C1 segment of cervical spinal cord (tissue), 14 donors: ENCODE measurements around the gene RALB.
A peak's percentile ranks its signal among the peaks of the same experiment; 100 is the strongest.
"Not testable (repeated sequence)": the region's sequence is repeated elsewhere in the genome, so short reads cannot be mapped to it uniquely, and the experiment has no call there.

Source experiments
- DNase-seq, 14 donors: peaks; one replicate each; lab custom pipeline; 2025; lab: John Stamatoyannopoulos, UW

RALB gene

DNA sequence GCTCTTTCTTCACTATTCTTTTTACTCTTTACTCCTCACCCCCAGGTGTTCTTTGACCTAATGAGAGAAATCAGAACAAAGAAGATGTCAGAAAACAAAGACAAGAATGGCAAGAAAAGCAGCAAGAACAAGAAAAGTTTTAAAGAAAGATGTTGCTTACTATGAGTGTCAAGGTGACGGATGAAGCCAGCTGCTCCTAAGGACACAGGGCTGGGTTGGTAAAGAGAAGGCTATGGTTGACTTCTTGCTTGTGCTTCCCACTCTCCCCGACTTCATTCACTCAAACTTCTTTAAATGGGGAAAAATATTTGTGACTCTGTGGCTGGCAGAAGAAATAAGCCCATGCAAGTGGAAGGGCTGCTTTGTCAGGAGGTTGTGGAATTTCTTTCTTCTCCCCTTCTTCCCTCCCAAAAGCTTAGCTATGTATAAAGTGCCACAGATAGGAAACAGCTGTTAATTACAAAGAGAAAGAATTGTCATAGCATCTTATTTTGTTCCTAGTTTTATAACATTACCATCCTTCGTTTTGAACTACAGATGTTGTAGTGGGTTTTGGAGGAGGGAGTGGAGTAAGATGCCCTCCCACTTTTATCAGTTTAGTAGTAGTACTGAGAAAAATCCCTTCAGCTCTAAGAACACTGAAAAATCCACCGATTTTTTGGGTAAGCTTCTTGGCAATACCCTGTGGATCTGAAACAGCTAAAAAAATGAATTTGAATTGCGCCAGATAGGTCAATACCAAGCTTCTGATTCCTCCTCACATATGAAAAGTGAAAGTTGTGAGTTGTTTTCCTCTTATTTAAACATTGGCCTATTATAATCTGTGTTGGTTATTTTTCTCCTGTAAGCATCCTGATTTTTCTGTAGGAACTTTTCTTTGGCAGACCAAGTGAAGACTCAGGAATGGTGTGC, 40.7 kb downstream of the RALB start:
- DNase-seq: no peak

DNA sequence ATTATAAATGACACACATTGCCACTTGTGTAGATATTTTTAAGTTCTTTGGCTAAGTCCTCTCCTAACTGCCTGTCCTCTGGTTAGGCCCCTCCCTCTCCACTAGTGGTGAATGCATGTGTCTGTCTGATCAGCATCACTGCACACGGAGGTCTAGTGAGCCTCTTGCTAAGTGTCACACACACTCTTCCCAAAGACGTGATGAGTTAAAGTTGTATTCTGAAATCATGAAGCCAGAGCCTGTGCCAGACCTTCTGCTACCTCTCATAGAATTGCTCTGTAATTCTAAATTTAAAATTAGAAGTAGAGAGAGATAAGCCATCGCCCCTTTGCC, 41.3 kb downstream of the RALB start:
- no peak for DNase-seq

DNA sequence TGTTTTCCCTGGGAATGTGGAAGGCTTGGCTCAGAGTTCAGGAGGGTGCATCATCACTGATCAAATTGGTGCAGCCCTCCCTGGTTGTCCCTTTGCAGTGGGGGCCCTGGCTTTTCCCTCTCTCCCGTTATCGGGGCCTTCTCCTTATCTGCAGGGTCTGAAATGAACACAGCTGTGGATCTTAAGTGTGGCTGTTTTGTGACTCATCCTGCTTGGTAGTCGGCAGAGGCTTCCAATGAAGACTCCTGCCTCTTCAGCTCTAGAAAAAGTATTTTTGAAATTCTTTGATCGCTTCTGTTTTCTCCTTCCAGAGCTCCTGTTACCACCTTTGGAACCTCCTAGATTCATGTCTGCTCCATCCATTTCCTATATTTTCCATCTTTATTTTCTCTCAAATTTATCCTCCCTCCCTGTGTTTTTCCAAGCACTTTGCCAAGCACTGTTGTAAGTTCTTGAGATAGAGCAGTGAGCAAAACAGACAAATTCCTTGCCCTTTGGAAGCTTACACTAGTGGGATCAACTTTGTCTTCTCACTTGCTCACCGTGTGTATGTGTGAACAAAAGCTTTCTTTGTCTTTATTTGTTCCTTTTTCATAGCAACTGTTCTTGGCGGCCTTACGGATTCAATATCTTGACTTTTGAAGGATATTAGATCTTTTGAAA, 45.7 kb downstream of the RALB start:
- no peak for DNase-seq

DNA sequence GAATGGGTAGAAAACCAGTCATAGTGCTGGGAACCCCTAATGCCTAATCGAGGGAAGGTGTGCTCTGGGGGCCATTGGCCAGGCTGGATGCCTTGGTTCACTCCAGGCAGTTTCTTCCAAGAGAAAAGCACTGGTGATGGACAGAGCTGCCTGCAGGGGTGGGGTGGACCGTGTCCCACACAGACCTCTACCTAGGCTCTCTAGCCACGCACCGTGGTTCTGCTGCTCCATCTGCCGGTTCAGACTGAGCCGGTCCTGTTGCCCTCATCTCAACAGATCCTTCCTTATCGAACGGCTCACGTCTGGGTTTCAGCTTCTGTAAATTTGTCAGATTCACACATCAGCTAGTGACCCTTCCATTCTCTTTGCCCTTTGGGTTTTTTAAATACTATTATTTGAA, 46.4 kb downstream of the RALB start:
- no peak for DNase-seq

DNA sequence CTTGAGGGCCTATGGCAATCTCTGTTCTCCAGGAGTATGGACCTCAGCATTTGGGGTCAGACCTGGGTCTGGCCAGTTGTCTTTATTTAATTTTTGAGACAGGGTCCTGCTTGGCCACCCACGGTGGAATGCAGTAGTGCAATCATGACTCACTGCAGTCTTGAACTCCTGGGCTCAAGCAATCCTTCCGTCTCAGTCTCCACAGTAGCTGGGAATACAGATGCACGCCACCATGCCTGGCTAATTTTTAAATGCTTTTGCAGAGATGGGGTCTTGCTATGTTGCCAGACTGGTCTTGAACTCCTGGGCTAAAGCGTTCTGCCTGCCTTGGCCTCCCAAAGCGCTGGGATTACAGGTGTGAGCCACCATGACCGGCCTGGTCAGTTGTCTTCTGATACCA, 46.9 kb downstream of the RALB start:
- DNase-seq: no peak

DNA sequence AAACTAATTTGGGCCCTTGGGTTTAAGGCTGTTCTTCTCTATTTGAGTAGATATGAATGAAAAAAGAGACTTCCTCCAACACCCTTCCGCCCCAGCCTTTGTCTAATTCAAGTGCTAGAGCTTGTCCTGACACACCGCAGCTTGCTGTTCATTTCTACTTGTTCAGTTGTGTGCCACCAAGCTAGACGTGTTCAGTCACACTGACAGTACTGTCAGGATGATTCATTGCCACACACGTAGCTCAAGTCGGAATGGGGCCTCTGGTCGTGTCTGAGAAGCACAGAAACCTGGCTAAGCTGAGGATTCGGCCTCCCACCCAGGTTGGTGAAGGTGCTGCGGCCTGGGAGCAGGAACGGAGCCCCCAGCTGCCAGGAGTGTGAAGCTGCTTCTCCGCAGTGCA, 47.7 kb downstream of the RALB start:
- DNase-seq: no peak

DNA sequence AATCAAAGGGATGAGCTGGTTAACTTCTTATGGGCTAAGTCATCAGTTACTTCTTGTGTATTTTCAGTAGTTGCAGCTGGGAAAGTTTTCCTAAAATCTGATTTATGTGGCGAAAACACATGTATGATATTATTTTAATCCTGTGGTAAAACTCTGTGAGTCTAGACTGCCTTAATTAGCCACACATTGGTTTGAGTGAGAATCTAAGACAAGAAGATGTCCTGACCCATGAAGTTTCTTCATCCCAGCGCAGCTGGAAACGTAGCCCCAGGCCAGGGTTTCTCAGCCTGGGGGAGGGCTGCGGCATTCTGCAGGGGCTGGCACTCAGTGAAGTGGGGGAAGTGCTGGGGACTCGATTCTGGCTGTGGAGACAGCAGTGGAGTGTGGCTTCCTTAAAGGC, 48.6 kb downstream of the RALB start:
- DNase-seq: no peak

DNA sequence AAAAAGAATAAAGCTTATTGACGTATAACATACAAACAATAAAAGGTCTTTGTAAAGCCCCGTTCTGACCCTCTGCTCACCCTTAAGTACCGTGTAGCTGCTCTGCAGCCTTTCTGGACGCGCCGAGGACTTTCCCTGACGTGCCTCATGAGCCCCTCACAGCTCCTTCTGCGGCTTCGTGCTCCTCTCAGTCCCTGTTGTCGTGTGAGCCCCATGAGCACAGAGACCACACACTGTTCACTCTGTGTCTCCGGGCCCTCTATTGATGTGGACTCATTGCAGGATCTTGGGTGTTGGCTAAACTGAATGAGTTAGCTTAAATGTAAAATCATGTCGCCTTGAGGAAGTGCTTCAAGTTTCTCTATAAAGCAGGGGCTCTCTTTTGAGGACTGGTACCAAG, 49.6 kb downstream of the RALB start:
- no peak for DNase-seq

DNA sequence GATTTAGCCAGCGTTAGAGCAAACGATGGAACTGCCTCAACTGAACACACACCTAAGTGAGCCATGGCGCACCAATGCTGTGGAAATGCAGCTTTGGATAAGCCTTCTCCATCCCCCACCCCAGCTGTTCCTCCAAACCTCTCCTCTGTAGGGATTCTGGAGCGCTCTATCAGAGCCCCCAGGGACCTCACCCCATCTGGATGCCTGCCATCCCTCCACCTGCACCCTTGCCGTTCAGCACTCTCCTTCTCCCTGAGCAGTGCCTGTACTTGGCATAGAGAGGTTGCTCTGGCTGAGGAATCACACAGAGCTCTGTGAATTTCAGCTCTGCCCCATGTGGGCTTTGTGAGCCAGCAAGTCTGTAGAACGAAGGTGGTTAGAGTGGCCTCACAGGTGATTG, 50.5 kb downstream of the RALB start:
- DNase-seq: no peak

DNA sequence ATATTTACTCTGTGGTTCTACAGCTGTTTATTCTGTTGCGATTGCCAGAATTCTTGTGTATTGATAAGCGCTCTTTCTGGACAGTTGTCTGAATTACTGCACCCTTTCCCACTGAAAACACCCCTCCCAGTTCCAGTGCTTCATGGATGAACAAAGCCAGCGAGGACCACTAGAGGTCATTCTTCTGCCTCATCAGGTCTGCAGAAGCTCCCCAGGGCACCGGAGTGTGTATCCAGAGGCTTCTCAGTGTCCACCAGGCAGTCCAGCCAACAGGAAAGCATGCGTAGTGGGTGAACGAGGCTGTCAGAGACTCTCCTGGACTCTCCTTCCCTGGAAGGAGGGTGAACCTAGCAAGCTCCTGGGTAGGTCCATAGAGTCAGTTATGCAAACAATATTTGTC, 52.6 kb downstream of the RALB start:
- peak in 1 of 14 donors; percentile 17 for DNase-seq

DNA sequence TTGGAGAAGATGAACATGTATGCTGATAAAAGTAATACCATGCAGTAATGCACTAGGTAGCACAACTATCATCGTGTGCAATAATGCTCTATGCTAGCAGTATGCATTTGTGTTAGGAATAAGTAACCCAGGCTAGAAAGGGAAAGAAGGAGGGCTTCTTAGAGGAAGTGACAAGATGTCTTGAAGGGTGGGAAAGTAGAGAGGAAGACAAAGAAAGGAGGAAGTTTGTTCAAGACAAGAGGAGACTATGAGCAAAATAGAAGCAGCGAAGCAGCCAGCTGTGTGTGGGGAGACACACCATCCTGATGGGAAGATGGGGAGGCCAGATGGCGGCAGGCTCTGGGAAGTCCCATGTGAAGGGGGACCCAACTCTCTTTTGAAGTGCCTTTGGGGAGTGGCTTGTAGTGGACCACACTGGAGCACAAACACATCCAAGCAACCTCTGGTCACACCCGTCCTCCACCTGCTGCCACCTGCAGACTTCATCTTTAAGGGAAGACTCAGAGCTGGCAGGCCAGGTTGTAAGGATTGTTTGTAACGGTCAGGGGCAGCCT, 53.4 kb downstream of the RALB start:
- no peak for DNase-seq

DNA sequence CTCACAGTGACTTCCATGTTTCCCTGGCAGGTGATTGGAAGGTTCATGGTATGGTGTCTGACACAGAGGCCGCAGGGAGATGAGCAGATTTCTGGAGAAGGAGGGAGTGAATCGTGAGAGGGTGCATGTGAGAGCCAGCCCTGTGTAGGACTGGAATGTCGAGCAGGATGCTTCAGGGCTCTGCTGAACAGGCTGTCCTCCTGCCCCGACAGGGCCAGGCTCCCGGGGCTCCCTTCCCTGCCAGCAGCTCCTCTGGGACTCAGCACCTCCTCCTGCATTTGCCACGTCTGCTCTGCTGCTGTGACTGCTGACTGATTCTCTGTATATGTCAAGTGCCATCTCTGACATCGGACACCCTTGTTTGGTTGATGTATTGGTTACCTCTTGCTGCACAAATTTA, 54.8 kb downstream of the RALB start:
- no peak for DNase-seq

DNA sequence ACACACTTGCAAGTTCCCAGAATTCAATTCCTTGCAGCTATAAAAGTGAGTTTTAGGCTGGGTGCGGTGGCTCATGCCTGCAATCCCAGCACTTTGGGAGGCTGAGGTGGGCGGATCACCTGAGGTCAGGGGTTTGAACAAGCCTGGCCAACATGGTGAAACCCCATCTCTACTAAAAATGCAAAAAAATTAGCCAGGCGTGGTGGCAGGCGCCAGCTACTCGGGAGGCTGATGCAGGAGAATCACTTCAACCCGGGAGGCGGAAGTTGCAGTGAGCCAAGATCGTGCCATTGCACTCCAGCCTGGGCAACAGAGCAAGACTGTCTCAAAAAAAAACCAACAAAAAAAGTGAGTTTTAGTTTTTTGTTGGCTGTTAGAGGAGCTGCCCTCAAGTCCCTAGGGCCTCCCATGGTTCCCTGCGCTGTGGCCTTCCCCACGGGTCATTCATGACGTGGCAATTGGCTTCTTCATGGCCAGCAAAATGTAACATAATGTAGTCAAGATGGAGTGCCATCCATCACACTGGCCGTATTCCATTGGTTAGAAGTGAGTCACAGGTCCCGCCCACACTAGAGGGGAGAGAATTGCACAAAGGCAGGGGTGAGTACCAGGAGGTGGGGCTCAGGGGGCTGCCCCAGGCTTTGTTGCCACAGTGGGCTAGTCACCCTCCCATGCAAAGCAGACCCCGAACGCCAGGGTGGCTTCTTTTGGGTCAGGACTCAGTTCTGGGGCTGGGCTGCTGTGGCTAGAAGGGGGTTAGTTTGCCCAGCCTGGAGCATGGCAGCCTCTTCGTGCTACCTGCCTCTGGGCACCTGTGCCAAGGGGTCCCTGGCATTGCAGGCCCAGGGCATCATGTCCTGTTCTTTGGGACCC, 55.6 kb downstream of the RALB start:
- no peak for DNase-seq

DNA sequence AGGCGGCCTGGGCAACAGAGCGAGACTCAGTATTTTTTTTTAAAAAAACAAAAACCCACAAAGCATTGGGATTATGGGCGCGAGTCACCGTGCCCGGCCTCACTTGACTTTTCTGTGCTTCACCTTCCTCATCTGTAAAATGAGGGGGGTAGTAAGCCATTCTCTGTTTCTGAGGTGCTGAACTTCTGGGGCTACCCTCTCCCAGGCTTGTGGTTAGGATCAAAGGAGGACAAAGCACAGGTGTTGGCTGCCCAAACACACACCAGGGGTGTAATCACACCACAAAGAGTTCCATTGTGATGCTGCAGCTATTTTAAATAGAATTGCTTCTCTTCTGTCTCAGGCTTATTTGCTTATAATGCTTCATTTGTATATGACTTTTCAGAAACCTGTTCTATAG, 57.5 kb downstream of the RALB start:
- DNase-seq: no peak

DNA sequence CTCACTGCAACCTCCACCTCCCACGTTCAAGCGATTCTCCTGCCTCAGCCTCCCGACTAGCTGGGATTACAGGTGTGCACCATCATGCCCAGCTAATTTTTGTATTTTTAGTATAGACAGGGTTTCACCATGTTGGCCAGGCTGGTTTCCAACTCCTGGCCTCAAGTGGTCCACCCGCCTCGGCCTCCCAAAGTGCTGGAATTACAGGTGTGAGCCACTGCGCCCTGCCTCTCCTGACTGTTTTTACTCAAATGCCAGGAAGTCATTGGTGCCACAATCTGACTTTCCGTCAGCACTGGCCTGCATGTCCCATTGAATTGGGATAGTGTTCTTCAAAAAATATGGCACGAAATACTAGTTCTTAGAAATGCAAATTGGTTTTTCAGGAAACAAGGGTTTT, 58.2 kb downstream of the RALB start:
- not testable (repeated sequence) for DNase-seq

DNA sequence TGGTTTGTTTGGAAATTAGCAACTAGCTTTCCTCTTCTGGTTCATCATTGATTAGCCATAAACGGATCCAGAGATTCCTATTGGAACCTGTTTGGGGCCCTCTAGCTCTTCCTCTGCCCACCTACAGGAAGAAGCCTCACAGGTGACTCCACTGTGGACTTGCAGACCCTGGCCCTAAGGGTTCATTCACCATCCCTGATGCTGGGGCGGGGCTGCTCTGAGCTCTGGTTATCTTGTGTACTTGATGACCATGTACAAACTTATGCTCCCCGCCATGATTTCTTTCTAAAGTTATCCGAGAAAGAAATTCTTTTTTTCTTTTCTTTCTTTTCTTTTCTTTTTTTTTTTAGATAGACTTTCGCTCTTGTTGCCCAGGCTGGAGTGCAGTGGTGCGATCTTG, 59.4 kb downstream of the RALB start:
- DNase-seq: no peak

DNA sequence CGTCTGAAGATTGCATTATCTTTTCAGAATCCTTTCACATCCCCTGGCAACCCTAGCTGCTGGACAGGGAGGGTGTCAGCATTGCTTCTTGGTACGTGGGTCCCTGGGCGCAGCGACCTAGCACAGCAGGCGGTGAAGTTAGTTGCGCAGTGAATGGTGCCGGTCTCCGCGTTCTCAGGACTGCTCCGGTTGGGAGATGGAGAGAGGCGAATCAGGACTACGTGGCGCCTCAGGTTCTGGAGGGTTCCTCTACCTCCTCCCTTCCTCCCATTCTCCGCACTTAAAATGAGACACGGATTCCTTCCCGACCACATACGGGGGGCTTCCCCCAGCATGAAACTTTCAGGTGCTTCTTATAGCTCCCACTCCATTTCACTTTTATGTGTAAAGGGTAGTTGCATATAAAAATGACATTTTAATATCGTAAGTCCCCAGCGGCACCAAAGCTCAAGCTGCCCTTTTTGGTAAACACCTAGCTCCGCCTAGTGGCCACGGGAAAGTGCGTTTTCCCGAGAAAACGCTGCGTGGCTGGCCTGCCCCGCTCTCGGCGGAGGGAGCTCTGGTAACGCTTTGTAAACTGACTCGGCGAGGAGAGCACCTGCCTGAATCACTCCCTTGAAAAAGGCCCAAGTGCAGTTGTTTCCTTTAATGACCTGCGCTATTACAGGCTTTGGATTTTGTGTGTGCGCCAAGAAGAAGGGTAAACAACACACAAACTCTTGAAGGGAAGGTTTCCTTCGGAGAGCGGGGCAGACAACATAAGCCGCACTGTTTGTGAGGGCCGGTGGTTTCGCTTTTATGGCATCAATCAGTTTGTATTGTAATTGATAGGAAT, 60.4 kb downstream of the RALB start:
- DNase-seq: peak in 13 of 14 donors; percentile 11 to 85 (median 64)

DNA sequence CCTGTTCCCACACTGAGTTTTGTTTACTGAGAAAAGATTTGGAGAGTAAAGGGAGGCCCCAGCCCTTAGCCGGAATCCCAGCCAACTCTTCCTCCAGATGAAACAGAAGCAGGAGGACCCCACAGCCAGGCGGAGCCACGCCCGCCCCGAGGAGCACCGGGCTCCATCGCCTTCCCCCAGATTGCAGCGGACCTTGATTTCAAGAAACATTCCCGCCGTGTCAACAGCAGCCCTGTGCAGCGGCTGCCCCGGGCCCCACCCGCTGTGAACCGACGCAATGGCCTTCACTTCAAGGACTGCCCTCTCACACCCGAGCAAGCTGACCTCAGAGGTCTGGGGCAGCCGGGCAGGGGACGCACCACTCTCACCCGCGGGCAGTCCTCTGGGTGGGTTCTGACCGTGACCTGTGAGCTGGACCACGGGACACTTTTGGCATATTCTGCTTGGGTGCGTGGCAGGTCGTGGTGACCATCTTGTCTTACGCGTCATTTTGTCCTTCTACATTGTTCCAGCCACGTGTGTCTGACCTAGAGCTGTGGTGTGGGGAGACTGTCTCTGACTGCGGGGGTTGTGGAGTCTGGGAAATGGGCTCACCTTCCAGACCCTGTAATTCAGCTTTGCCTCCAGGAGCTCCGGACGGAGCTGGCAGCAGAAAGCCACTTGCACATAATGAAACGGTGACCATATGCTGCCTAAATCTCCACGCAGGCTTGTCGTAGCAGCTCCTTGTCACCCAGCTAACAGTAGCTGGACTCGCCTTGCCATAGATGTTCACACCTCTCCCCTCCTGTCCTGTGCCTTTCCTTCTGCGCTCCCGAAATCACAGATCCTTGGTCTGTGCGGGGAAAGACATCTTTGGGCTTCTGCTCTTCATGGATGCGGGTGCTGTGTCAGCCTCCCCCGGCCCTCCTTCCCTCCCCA, 61.3 kb downstream of the RALB start:
- peak in 1 of 14 donors; percentile 14 for DNase-seq

DNA sequence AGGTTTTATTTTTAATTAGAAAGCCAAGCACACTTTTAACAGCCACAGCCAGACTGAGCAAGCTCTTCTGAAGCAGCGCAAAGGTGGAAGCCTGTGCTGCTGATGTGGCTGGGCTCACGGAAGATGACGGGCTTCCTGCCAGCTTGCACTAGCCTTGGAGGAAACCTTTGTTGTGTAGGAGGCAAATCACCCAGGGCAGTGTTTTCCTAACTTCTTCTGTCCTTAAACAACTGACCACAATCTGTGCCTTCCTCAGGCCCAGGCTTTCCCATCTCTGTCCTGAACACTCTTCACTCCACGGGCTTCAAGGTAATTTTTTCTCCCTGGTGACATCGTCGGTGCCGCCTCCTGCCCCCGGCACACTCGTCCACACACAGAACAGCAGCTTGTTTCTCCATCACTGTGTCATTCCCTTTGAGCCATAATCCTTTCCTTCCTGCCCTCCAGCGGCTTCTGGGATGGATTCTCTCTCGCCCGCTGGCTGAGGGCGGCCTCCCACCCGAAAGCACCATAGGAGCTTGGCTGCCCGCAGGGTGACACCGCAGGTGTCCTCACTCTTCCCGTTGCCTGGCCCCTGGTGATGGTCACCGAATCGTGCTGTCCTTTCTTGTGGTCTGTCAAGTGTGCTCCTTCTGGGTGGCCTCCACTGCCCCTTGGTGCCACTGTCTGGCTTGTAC, 62.2 kb downstream of the RALB start:
- DNase-seq: no peak
